Heart left ventricle (tissue), 16 donors: Measurements from ENCODE around the gene SCFD2. TPM values are rescaled to one million over a fixed set of nuclear protein-coding genes. Genes with fewer than 3 reads are reported as not detected.
A peak's percentile ranks its signal among the peaks of the same experiment; 100 is the strongest.

Source experiments
- ATAC-seq, 4 donors: fragments of 200-7000 bp; cut with Tn5 transposase; one replicate each; pipeline ENCODE4 v1.9.1; 2020 to 2022; ENCODE audit warnings: moderate library complexity in 4 of 4, mild to moderate bottlenecking in 3 of 4, moderate number of reproducible peaks in 1 of 4
- DNase-seq, 5 donors: peaks; one replicate each; pipeline ENCODE4 v3.0.0-alpha.2; 2020
- H3K27ac ChIP-seq, 12 donors: fragments of 200-600 bp; sonication (generic) in 4 of 12; one replicate each; pipeline versions ENCODE4 v1.5.0 to v1.8.0; 2016 to 2022; ENCODE audit warnings: mild to moderate bottlenecking in 2 of 12
- H3K27me3 ChIP-seq, 9 donors: fragments of 200-600 bp; sonication (generic) in 2 of 9; one replicate each; pipeline versions ENCODE4 v1.5.1 to v1.8.0; 2016 to 2022; ENCODE audit warnings: mild to moderate bottlenecking in 3 of 9
- H3K36me3 ChIP-seq, 9 donors: fragments of 200-600 bp; sonication (generic) in 2 of 9; one replicate each; pipeline versions ENCODE4 v1.5.0 to v1.8.0; 2018 to 2022; ENCODE audit warnings: mild to moderate bottlenecking in 2 of 9
- H3K4me1 ChIP-seq, 12 donors: fragments of 200-600 bp; sonication (generic) in 4 of 12; one replicate each; pipeline versions ENCODE4 v1.5.0 to v1.8.0; 2016 to 2022; ENCODE audit warnings: mild to moderate bottlenecking in 3 of 12
- H3K4me3 ChIP-seq, 12 donors: fragments of 200-600 bp; sonication (generic) in 4 of 12; one replicate each; pipeline versions ENCODE4 v1.5.0 to v1.8.0; 2017 to 2022; ENCODE audit warnings: mild to moderate bottlenecking in 9 of 12, moderate library complexity in 4 of 12
- H3K9me3 ChIP-seq, 12 donors: fragments of 200-600 bp; sonication (generic) in 4 of 12; one replicate each; pipeline versions ENCODE4 v1.5.0 to v1.8.0; 2016 to 2022; ENCODE audit warnings: mild to moderate bottlenecking in 1 of 12
- POLR2A ChIP-seq, 2 donors: fragments of 450-650 bp; IDR thresholded peaks; one replicate each; pipeline ENCODE4 v1.6.1; 2017; ENCODE audit warnings: antibody characterized with exemption in 2 of 2, mild to moderate bottlenecking in 2 of 2, moderate library complexity in 2 of 2
- WGBS, 4 donors: extraction: QIAGEN DNeasy Blood & Tissue Kit in 2 of 4; methylation state at CpG; one replicate each; pipeline versions ENCODE4 v1.1.5 to v1.1.7; 2013 to 2018; 5-methylcytosine and 5-hydroxymethylcytosine counted together
- intact Hi-C, 10 donors: fragments of 100-400 bp; cut with DNase I; formaldehyde crosslinking; loops; one replicate each; pipeline versions ENCODE4 v1.11.1 to v1.14.2; 2022
- polyA plus RNA-seq, 2 donors: library from polyadenylated mRNA; stranded (reverse); fragments of 200-250 nt; gene quantifications; one replicate each; pipeline ENCODE4 v1.2.3, GENCODE V29; 2013
- total RNA-seq, 9 donors: library from RNA; depleted of rRNA in 2 of 9; stranded (reverse); fragments of >200 nt in 2 of 9; fragmentation: NEBNext Ultra II Directional in 3 of 9; extraction: Animal tissue kit (Norgen Biotek cat#: 25700) in 3 of 9; gene quantifications; one replicate each; pipeline versions ENCODE4 v1.1.0 to v1.2.4, GENCODE V29; 2016 to 2023
- TF ChIP-seq, protein P1 (sequence below), 12 donors: fragments of 200-600 bp; sonication (generic) in 4 of 12; IDR thresholded peaks; one replicate each; pipeline versions ENCODE4 v1.5.0 to v1.8.0; 2018 to 2022; ENCODE audit warnings: antibody characterized with exemption in 12 of 12, mild to moderate bottlenecking in 5 of 12
- donor health status: ischemic (EF 13 %, LVEDD 7.1; RV severe dilation, severe dysfunction).
- donor health status: healthy with polysubstance abuse.
- donor health status: DM: no; HTN: yes; CAD: no.
- donor health status: DM: no; HTN: no; CAD: no.
- donor health status: ischemic (EF 25% LVEDD 6.9; RV normal size, moderate dysfunction).
- donor health status: ischemic (EF 25% LVEDD 5.7; RV mildly dilated, moderate dysfunction).
- donor health status: healthy.
- donor health status: DM: yes; HTN: yes; CAD: no.
- donor health status: ischemic (EF 35%, LVEDD 5.7; RV mildly dilated, moderate dysfunction).
- donor health status: nonischemic (EF 11% LVEDD 7.7; RV severe dilation, severe dysfunction).
- donor health status: DM: yes; HTN: yes; CAD: no.
- donor health status: PGD.
- donor health status: ischemic (EF 29% LVEDD 5.4; RV normal size, mild dysfunction).
- donor health status: nonischemic (EF 23%, LVEDD 6.1; RV moderate dilation, normal function).

Gene SCFD2
- total and polyA plus RNA-seq, 11 donors: 3.7 to 14.0 (median 9.8) TPM

GRCh38 chr4:52999626-53000025 is 366.2 kb downstream of the SCFD2 start:
- H3K4me3 ChIP-seq: no peak overlapping the region
- DNase-seq (no peak), ATAC-seq (no peak)
- H3K36me3 ChIP-seq: no peaks in the 10 kb centered on the region
- H3K4me1 ChIP-seq: peaks cover 0 to 44% (median 30%) of the 10 kb centered on the region in 12 donors
- intact Hi-C loops: loop anchor here in 1 of 10 donors (10.0 kb wide), 1 partner anchor 745 kb away; no protein-coding TSS in a partner anchor
- 82 to 92% (median 87%) methylated on average over 6 of the region's 6 CpGs for WGBS, 4 donors
- H3K9me3 ChIP-seq: no peaks in the 10 kb centered on the region
- no peaks in the 10 kb centered on the region for H3K27me3 ChIP-seq
- TF ChIP-seq, protein P1, sequence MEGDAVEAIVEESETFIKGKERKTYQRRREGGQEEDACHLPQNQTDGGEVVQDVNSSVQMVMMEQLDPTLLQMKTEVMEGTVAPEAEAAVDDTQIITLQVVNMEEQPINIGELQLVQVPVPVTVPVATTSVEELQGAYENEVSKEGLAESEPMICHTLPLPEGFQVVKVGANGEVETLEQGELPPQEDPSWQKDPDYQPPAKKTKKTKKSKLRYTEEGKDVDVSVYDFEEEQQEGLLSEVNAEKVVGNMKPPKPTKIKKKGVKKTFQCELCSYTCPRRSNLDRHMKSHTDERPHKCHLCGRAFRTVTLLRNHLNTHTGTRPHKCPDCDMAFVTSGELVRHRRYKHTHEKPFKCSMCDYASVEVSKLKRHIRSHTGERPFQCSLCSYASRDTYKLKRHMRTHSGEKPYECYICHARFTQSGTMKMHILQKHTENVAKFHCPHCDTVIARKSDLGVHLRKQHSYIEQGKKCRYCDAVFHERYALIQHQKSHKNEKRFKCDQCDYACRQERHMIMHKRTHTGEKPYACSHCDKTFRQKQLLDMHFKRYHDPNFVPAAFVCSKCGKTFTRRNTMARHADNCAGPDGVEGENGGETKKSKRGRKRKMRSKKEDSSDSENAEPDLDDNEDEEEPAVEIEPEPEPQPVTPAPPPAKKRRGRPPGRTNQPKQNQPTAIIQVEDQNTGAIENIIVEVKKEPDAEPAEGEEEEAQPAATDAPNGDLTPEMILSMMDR (IDR thresholded peaks at IDR 0.05): no peak
- TF ChIP-seq POLR2A (IDR thresholded peaks at IDR 0.05): no peak
- H3K27ac ChIP-seq: no peak overlapping the region

GRCh38 chr4:52998413-52998812 is 367.4 kb downstream of the SCFD2 start:
- peak overlapping the region in 2 of 12 donors; percentile 57 to 62 for H3K27ac ChIP-seq
- DNase-seq (no peak), ATAC-seq (no peak)
- no peaks in the 10 kb centered on the region for H3K9me3 ChIP-seq
- no peak overlapping the region for H3K4me3 ChIP-seq
- intact Hi-C loops: loop anchor here in 1 of 10 donors (10.0 kb wide), 1 partner anchor 744 kb away; no protein-coding TSS in a partner anchor
- whole genome bisulfite sequencing, 4 donors: 89 to 91% (median 90%) methylated on average over 3 of the region's 3 CpGs
- H3K4me1 ChIP-seq: peaks cover 0 to 47% (median 36%) of the 10 kb centered on the region in 12 donors
- no peak for TF ChIP-seq POLR2A (IDR thresholded peaks at IDR 0.05)
- TF ChIP-seq, protein P1 (IDR thresholded peaks at IDR 0.05): no peak
- H3K36me3 ChIP-seq: no peaks in the 10 kb centered on the region
- H3K27me3 ChIP-seq: no peaks in the 10 kb centered on the region

DNA sequence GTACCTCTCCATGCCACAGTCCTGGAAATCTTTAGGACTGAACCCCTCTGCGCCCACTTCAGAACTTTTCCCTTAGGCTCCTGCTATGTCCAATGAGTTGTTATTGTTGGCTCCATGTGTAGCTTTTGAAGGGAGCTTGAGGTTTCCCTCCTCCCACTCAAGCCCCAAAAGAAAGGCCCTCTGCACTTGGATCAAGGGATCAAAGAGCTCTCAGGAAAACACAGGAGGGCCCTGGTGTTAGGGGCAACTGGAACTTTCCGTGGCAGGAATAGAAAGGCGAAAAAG is 368.8 kb downstream of the SCFD2 start:
- ATAC-seq: peak; percentile 2 to 57 (median 34)
- DNase-seq: no peak
- Histone ChIP-seq H3K4me3 (no peak overlapping the region), H3K27ac (peak overlapping the region in 11 of 12 donors; percentile 23 to 89 (median 60)), H3K9me3 (no peaks in the 10 kb centered on the region), H3K4me1 (peaks cover 0 to 48% (median 36%) of the 10 kb centered on the region in 12 donors), H3K36me3 (no peaks in the 10 kb centered on the region), H3K27me3 (no peaks in the 10 kb centered on the region)
- 70 to 81% (median 76%) methylated on average over 3 of the region's 3 CpGs for WGBS, 4 donors
- intact Hi-C loops: loop anchor here in 1 of 10 donors (10.0 kb wide), 1 partner anchor 742 kb away; no protein-coding TSS in a partner anchor
- TF ChIP-seq, protein P1 (IDR thresholded peaks at IDR 0.05): no peak
- no peak for TF ChIP-seq POLR2A (IDR thresholded peaks at IDR 0.05)

DNA sequence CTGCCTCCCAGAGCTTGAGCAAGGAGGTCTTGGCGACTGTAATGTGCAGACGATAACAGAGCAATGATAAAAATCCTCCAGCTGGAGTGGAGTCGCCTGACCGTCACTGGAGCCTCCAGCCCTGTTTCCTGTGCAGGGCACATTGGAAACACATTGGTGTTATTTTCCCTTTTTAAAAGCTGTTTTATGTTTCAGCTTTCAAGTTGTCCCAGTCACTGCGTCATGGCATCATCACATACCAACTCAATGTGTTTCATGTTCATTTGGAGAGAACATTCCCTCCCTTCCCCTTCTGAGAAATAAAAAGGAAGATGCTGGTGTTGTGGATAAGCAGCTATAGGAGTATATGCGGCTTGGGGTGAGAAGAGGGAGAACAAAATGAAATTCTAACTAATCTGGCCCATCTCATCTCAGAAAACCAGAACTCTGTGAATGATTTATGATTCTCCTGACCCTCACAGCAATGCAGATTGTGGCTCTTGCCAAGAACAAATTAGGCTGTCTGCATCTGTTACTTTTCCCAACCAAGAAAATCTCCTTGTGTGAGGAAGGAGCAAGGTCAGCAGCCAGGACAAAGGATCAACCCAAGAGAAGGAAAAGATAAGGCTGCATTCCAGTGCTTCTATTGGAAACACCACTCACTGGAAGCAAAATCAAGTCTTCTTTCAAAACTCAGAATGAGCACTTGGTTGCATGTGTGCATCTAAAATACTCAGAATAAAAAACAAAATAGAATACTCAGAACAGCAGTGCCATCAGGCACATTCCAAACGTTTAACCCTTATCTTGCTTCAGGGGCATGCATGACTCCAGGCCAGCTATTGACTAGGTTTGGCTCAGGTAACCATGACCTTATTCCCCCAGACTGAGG is 369.4 kb downstream of the SCFD2 start:
- peak overlapping the region; percentile 19 to 89 (median 59) for H3K27ac ChIP-seq
- H3K9me3 ChIP-seq: no peaks in the 10 kb centered on the region
- ATAC-seq (peak; percentile 70 to 77 (median 72)), DNase-seq (peak in 2 of 5 donors; percentile 48 to 70)
- H3K4me1 ChIP-seq: peaks cover 0 to 48% (median 36%) of the 10 kb centered on the region in 12 donors
- no peak for TF ChIP-seq POLR2A (IDR thresholded peaks at IDR 0.05)
- TF ChIP-seq, protein P1 (IDR thresholded peaks at IDR 0.05): no peak
- H3K4me3 ChIP-seq: no peak overlapping the region
- H3K27me3 ChIP-seq: no peaks in the 10 kb centered on the region
- intact Hi-C loops: loop anchor here in 1 of 10 donors (10.0 kb wide), 1 partner anchor 742 kb away; no protein-coding TSS in a partner anchor
- no peaks in the 10 kb centered on the region for H3K36me3 ChIP-seq
- whole genome bisulfite sequencing, 4 donors: 28 to 34% (median 29%) methylated on average over 7 of the region's 7 CpGs
